ENCODE results near the gene IGFBP2.

DNA sequence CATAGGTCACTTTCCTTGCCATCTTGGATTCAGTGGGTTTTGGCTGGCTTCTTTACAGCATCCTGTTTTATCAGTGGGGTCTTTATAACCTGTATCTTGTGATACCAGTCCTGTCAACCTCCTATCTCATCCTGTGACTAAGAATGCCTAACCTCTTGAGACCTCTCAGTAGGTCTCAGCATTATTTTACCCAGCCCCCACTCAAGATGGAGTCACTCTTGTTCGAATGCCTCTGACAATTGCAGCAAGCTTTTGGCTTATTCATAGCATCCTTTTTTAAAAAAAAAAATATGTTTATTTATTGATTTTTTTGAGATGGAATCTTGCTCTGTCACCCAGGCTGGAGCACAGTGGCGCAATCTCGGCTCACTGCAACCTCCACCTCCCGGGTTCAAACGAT, 24.7 kb upstream of the IGFBP2 start:
- TF ChIP-seq CTCF (IDR thresholded peaks at IDR 0.05) (no peak), POLR2A (IDR thresholded peaks at IDR 0.05) (no peak)
